Measurements from ENCODE around the gene DSE.

Gene DSE

GRCh38 chr6:116447496-116448011 lies 76.8 kb downstream of the DSE start:
- no peaks in the 10 kb centered on the region for H3K9me3 Mint-ChIP-seq
- DNase-seq (no peak), ATAC-seq (no peak)
- peaks cover 22% of the 10 kb centered on the region for H3K4me1 Mint-ChIP-seq
- no peak overlapping the region for H3K4me3 Mint-ChIP-seq
- H3K27me3 Mint-ChIP-seq, result peaks cover 8% of the 10 kb centered on the region
- no peak overlapping the region for H3K27ac Mint-ChIP-seq
- H3K36me3 Mint-ChIP-seq (ENCODE audit: low read depth), result no peaks in the 10 kb centered on the region

DNA sequence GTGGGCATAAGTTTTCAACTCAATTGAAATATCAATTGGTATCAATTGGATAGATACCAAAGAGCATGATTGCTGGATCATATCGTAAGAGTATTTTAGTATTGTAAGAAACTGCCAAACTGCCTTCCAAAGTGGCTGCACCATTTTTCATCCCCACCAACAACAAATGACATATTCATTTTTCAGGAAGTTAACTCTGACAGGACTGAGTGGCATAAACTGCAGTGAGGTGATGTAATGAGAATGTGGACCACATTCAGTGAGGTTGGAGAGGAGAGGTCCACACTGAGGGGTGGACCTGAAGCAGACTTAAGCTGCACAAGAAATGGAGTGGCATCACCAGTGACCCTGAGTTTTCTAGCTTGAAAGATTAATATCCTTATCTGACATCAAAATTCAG lies 78.8 kb downstream of the DSE start:
- H3K27me3 Mint-ChIP-seq, result peaks cover 12% of the 10 kb centered on the region
- H3K9me3 Mint-ChIP-seq, result no peaks in the 10 kb centered on the region
- no peaks in the 10 kb centered on the region for H3K36me3 Mint-ChIP-seq (ENCODE audit: low read depth)
- H3K27ac Mint-ChIP-seq, result no peak overlapping the region
- H3K4me1 Mint-ChIP-seq, result peaks cover 22% of the 10 kb centered on the region
- H3K4me3 Mint-ChIP-seq, result no peak overlapping the region
- no peak for ATAC-seq
- DNase-seq, result no peak

GRCh38 chr6:116450185-116450710 lies 79.5 kb downstream of the DSE start:
- Mint-ChIP-seq H3K9me3 (no peaks in the 10 kb centered on the region), H3K4me3 (no peak overlapping the region), H3K27ac (peak overlapping the region; percentile 6), H3K4me1 (peaks cover 17% of the 10 kb centered on the region), H3K36me3 (ENCODE audit: low read depth) (no peaks in the 10 kb centered on the region), H3K27me3 (peaks cover 12% of the 10 kb centered on the region)
- DNase-seq (no peak), ATAC-seq (no peak)

GRCh38 chr6:116450769-116451740 lies 80.3 kb downstream of the DSE start:
- H3K4me3 Mint-ChIP-seq, result no peak overlapping the region
- H3K27ac Mint-ChIP-seq, result no peak overlapping the region
- ATAC-seq, result no peak
- no peaks in the 10 kb centered on the region for H3K9me3 Mint-ChIP-seq
- no peak for DNase-seq
- H3K36me3 Mint-ChIP-seq (ENCODE audit: low read depth), result no peaks in the 10 kb centered on the region
- peaks cover 17% of the 10 kb centered on the region for H3K4me1 Mint-ChIP-seq
- H3K27me3 Mint-ChIP-seq, result peaks cover 12% of the 10 kb centered on the region

- no peak overlapping the region for H3K27ac Mint-ChIP-seq
- no peaks in the 10 kb centered on the region for H3K9me3 Mint-ChIP-seq
- peaks cover 12% of the 10 kb centered on the region for H3K27me3 Mint-ChIP-seq
- no peak overlapping the region for H3K4me3 Mint-ChIP-seq
- H3K36me3 Mint-ChIP-seq (ENCODE audit: low read depth), result no peaks in the 10 kb centered on the region
- ATAC-seq (no peak), DNase-seq (no peak)
- peaks cover 17% of the 10 kb centered on the region for H3K4me1 Mint-ChIP-seq
Measured at GRCh38 chr6:116451916-116452315, 81.2 kb downstream of the DSE start.

GRCh38 chr6:116452531-116452930 lies 81.8 kb downstream of the DSE start:
- no peak overlapping the region for H3K4me3 Mint-ChIP-seq
- DNase-seq (no peak), ATAC-seq (no peak)
- no peaks in the 10 kb centered on the region for H3K36me3 Mint-ChIP-seq (ENCODE audit: low read depth)
- no peaks in the 10 kb centered on the region for H3K9me3 Mint-ChIP-seq
- H3K27ac Mint-ChIP-seq, result no peak overlapping the region
- peaks cover 17% of the 10 kb centered on the region for H3K4me1 Mint-ChIP-seq
- H3K27me3 Mint-ChIP-seq, result peaks cover 12% of the 10 kb centered on the region

DNA sequence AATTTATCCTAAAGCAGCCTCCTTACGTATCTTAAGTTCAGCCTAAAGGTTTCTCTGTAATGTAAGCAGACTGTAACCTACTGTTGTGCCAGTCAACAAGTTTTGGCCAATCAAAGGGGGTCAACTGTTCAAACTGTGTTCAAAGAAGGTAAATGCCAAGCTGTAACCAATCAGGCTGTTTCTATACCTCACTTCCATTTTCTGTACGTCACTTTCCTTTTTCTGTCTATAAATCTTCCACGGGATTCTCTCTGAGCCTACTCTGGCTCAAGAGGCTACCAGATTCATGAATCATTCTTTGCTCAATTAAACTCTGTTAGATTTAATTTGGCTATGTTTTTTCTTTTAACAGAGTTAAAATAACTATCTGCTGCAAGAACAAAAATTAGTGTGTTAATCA lies 85.4 kb downstream of the DSE start:
- DNase-seq (no peak), ATAC-seq (no peak)
- peaks cover 7% of the 10 kb centered on the region for H3K4me1 Mint-ChIP-seq
- H3K36me3 Mint-ChIP-seq (ENCODE audit: low read depth), result no peaks in the 10 kb centered on the region
- H3K27me3 Mint-ChIP-seq, result peaks cover 25% of the 10 kb centered on the region
- no peak overlapping the region for H3K4me3 Mint-ChIP-seq
- no peaks in the 10 kb centered on the region for H3K9me3 Mint-ChIP-seq
- no peak overlapping the region for H3K27ac Mint-ChIP-seq

DNA sequence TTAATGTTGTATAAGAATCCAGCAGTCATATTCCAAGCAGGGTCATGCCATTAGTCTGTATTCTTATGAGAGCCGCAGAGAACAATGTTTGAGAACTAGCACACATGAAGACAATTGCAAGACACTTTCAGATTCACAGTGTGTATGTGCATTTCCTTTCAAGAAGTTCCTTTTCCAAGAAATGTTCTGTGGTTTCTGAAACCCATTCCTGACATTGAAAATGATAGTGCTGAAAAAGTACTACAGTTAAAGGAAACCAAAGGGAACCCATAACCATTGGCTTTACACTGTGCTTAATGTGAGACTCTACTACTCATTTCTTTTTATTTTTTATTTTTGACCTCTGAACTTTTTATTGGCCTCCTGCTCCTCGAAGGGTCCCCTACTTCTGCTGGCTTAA lies 86.2 kb downstream of the DSE start:
- no peak overlapping the region for H3K4me3 Mint-ChIP-seq
- H3K27ac Mint-ChIP-seq, result no peak overlapping the region
- peaks cover 10% of the 10 kb centered on the region for H3K4me1 Mint-ChIP-seq
- no peaks in the 10 kb centered on the region for H3K36me3 Mint-ChIP-seq (ENCODE audit: low read depth)
- no peaks in the 10 kb centered on the region for H3K9me3 Mint-ChIP-seq
- DNase-seq (no peak), ATAC-seq (no peak)
- peaks cover 25% of the 10 kb centered on the region for H3K27me3 Mint-ChIP-seq

DNA sequence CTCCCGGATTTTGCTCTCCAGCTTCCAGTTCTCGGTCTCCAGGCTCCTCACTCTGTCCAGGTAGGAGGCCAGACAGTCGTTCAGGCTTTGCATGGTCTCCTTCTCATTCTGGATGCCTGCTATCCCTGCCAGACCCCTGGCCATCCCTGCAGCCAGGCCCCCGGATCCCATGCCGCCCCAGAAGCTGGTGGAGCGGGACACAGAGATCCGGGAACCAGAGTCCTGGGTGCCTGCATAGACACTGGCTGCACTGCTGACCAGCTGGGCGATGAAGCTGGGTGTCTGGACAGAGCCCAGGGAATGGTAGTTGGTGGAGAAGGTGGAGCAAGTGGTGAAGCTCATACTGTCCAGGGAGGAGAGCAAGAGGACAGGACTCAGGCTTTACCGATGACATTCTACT lies 87.5 kb downstream of the DSE start:
- Mint-ChIP-seq H3K27me3 (peaks cover 34% of the 10 kb centered on the region), H3K4me1 (peaks cover 18% of the 10 kb centered on the region), H3K4me3 (no peak overlapping the region), H3K36me3 (ENCODE audit: low read depth) (no peaks in the 10 kb centered on the region), H3K9me3 (no peaks in the 10 kb centered on the region), H3K27ac (no peak overlapping the region)
- DNase-seq (no peak), ATAC-seq (no peak)

DNA sequence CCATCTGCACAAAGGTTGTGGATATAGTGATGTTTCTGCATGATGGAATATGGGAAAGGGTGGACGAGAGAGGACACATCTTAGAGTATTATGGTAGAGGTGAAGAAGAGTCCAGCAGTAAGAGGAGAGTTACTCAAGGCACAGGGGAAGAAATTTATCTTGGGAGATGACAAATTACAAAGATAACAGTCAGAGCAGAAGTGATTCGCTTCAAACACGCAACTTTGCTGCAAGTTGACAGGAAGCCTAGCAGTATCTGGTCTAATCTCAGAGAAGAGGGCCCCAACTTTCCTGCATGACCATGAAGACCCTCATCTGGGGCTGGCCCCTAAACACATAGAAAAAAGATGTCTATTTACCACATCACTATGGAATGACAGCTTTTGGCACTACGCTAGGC lies 89.2 kb downstream of the DSE start:
- Mint-ChIP-seq H3K27ac (no peak overlapping the region), H3K9me3 (no peaks in the 10 kb centered on the region), H3K4me3 (no peak overlapping the region), H3K27me3 (peaks cover 38% of the 10 kb centered on the region), H3K36me3 (ENCODE audit: low read depth) (no peaks in the 10 kb centered on the region), H3K4me1 (peaks cover 24% of the 10 kb centered on the region)
- ATAC-seq, result no peak
- DNase-seq, result no peak

DNA sequence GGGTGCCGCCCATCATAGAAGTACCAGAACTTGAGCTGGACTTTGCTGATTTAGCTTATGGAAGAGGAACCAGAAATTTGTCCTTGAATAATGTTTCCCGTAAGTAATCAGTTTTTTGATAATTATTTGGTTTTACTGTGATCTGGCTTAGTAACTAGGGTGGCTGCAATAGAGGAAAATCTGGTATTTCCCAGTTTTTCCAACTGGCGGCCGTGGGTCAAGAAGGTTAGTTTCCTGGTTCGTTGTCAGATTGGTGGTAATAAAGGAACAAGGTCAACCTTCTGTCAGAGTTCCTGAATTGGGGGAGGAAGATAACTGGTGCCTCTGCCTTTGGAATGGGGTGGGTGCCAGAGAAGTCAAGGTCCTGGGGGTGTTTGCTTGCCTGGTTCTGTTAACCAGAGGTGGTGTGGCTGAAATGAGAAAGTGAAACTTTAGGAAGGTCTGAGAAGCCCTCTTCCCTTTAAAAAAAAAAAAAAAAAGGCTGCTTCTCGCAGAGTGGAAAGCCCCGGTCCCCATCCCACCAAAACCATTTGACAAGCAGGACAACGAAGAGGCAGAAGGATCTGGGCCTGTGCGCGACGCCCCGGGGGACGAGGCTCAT lies 90.7 kb downstream of the DSE start, which contains the start of gene CALHM6:
TSS of gene CALHM6 (plus strand) at position 45 of the 601 bp plus-strand sequence. CDS start at position 600, 555 bp downstream.
- peak; percentile 16 for ATAC-seq
- H3K4me1 Mint-ChIP-seq, result peaks cover 24% of the 10 kb centered on the region

GRCh38 chr6:116461932-116462885 lies 91.5 kb downstream of the DSE start:
- peak overlapping the region; percentile 25 for H3K27ac Mint-ChIP-seq
- peak overlapping the region; percentile 64 for H3K4me3 Mint-ChIP-seq
- ATAC-seq (peak; percentile 91), DNase-seq (peak; percentile 52)
- no peaks in the 10 kb centered on the region for H3K9me3 Mint-ChIP-seq
- no peaks in the 10 kb centered on the region for H3K36me3 Mint-ChIP-seq (ENCODE audit: low read depth)
- peaks cover 25% of the 10 kb centered on the region for H3K4me1 Mint-ChIP-seq
- peaks cover 43% of the 10 kb centered on the region for H3K27me3 Mint-ChIP-seq

More for the DNA sequence above, 90.7 kb downstream of the DSE start, which contains the start of gene CALHM6:
- H3K36me3 Mint-ChIP-seq (ENCODE audit: low read depth), result no peaks in the 10 kb centered on the region
- no peak for DNase-seq
- peak within 1 kb of the TSS; percentile 14 for H3K27ac Mint-ChIP-seq
- peaks cover 43% of the 10 kb centered on the region for H3K27me3 Mint-ChIP-seq
- peak within 1 kb of the TSS; percentile 64 for H3K4me3 Mint-ChIP-seq
- no peaks in the 10 kb centered on the region for H3K9me3 Mint-ChIP-seq

- peaks cover 27% of the 10 kb centered on the region for H3K4me1 Mint-ChIP-seq
- no peaks in the 10 kb centered on the region for H3K36me3 Mint-ChIP-seq (ENCODE audit: low read depth)
- H3K4me3 Mint-ChIP-seq, result no peak overlapping the region
- no peak for ATAC-seq
- H3K27me3 Mint-ChIP-seq, result peaks cover 43% of the 10 kb centered on the region
- no peaks in the 10 kb centered on the region for H3K9me3 Mint-ChIP-seq
- no peak overlapping the region for H3K27ac Mint-ChIP-seq
- no peak for DNase-seq
Measured at GRCh38 chr6:116463301-116463700, 92.6 kb downstream of the DSE start.

GRCh38 chr6:116465246-116465645 lies 94.5 kb downstream of the DSE start:
- ATAC-seq (peak; percentile 12), DNase-seq (no peak)
- peaks cover 35% of the 10 kb centered on the region for H3K27me3 Mint-ChIP-seq
- peaks cover 27% of the 10 kb centered on the region for H3K4me1 Mint-ChIP-seq
- no peaks in the 10 kb centered on the region for H3K9me3 Mint-ChIP-seq
- no peak overlapping the region for H3K4me3 Mint-ChIP-seq
- no peaks in the 10 kb centered on the region for H3K36me3 Mint-ChIP-seq (ENCODE audit: low read depth)
- H3K27ac Mint-ChIP-seq, result no peak overlapping the region

Measured in activated naive CD8-positive, alpha-beta T cell treated with anti-CD3 and anti-CD28 coated beads, Interleukin-2, amount 50 U/mL, for 24 hours (primary cell).